Stimulated activated CD8-positive, alpha-beta memory T cell treated with anti-CD3 and anti-CD28 coated beads, Interleukin-2, amount 100 ng/mL, for 1 hour (primary cell): ENCODE data around the gene OR14K1.
"Not testable (repeated sequence)": the region's sequence is repeated elsewhere in the genome, so short reads cannot be mapped to it uniquely, and the experiment has no call there.

ENCODE experiments used
- DNase-seq, 2 donors: peaks; one replicate each; pipeline ENCODE4 v3.0.0-alpha.2; 2020; ENCODE audit warnings: low read depth in 2 of 2

OR14K1 gene

GRCh38 chr1:247738315-247738714, at the start of gene OR14K1:
Gene OR14K1 (plus strand): TSS chr1:247738615. CDS start chr1:247738615, 0 bp downstream.
- DNase-seq = no peak

GRCh38 chr1:247701338-247701737, 37.1 kb upstream of the OR14K1 start:
- no peak for DNase-seq

GRCh38 chr1:247710681-247711080, 27.7 kb upstream of the OR14K1 start:
- not testable (repeated sequence) for DNase-seq

GRCh38 chr1:247713753-247714152, 24.7 kb upstream of the OR14K1 start:
- DNase-seq = no peak

GRCh38 chr1:247716546-247716945, 21.9 kb upstream of the OR14K1 start, which contains the start of gene OR6F1:
Gene OR6F1 (minus strand): TSS chr1:247716646. CDS start chr1:247712755, 3,891 bp downstream.
- no peak for DNase-seq

GRCh38 chr1:247721222-247721621, 17.2 kb upstream of the OR14K1 start:
- no peak for DNase-seq

- no peak for DNase-seq
Observed at GRCh38 chr1:247740721-247741120, 2.3 kb downstream of the OR14K1 start.

- DNase-seq = no peak
Observed at GRCh38 chr1:247741756-247742155, 3.3 kb downstream of the OR14K1 start.

- not testable (repeated sequence) for DNase-seq
Observed at GRCh38 chr1:247742215-247742760, 3.9 kb downstream of the OR14K1 start.

- DNase-seq = no peak
Observed at GRCh38 chr1:247746391-247746935, 8.0 kb downstream of the OR14K1 start.

- DNase-seq = no peak
Observed at GRCh38 chr1:247747616-247748015, 9.2 kb downstream of the OR14K1 start.

GRCh38 chr1:247748041-247748440, 9.6 kb downstream of the OR14K1 start, which contains the start of gene OR14A2:
Gene OR14A2 (minus strand): TSS chr1:247748141.
- DNase-seq = no peak

GRCh38 chr1:247749870-247750269, 11.5 kb downstream of the OR14K1 start:
- no peak for DNase-seq

GRCh38 chr1:247754311-247754710, 15.9 kb downstream of the OR14K1 start:
- DNase-seq = not testable (repeated sequence)

- no peak for DNase-seq
Observed at GRCh38 chr1:247760456-247760855, 22.0 kb downstream of the OR14K1 start, which contains the start of gene OR1C1. Gene OR1C1 (minus strand): TSS chr1:247760556. CDS start chr1:247758406, 2,150 bp downstream.

- DNase-seq = no peak
Observed at GRCh38 chr1:247769603-247770002, 31.2 kb downstream of the OR14K1 start.
